ENCODE data around the gene UNC13C.

The UNC13C gene

DNA sequence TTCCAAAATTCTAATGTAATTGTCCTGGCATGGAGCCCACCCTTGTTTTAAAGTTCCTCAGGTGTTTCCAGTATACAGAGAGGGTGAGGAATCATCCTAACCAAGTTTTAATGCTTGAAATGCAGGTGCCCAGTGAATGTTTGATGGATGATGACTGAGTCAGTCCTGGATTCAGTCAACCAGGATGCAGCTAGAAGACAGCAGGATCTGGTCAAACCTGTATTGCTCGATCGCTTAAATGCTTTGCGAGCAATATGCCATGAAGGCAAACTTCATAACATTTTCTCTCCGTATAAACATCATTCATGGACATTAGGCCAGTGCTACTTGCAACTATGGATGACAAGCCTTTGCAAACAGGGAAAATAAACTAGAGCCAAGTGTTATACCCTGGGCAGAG, 627.3 kb downstream of the UNC13C start:
- H4K20me1 ChIP-seq (ENCODE audit: control insufficient read depth, insufficient read depth, low read depth, low read length): no peaks in the 10 kb centered on the region
- H3F3A ChIP-seq (ENCODE audit: control insufficient read depth, insufficient read depth): no peaks in the 10 kb centered on the region
- no peaks in the 10 kb centered on the region; the same call in 1 of the 2 replicates for H3K9me2 ChIP-seq (replicated peaks; ENCODE audit: control insufficient read depth, low read length)
- no peaks in the 10 kb centered on the region for H3K9me3 ChIP-seq (ENCODE audit: control insufficient read depth, insufficient read depth, low read length)
- no peak for TF ChIP-seq EZH2phosphoT487 (IDR thresholded peaks at IDR 0.05; ENCODE audit: borderline replicate concordance, low read length)
- TF ChIP-seq, protein P1, sequence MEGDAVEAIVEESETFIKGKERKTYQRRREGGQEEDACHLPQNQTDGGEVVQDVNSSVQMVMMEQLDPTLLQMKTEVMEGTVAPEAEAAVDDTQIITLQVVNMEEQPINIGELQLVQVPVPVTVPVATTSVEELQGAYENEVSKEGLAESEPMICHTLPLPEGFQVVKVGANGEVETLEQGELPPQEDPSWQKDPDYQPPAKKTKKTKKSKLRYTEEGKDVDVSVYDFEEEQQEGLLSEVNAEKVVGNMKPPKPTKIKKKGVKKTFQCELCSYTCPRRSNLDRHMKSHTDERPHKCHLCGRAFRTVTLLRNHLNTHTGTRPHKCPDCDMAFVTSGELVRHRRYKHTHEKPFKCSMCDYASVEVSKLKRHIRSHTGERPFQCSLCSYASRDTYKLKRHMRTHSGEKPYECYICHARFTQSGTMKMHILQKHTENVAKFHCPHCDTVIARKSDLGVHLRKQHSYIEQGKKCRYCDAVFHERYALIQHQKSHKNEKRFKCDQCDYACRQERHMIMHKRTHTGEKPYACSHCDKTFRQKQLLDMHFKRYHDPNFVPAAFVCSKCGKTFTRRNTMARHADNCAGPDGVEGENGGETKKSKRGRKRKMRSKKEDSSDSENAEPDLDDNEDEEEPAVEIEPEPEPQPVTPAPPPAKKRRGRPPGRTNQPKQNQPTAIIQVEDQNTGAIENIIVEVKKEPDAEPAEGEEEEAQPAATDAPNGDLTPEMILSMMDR (IDR thresholded peaks at IDR 0.05; ENCODE audit: low read depth, low read length, poor library complexity, severe bottlenecking): no peak
- H3K27ac ChIP-seq (ENCODE audit: low read depth, low read length): no peak overlapping the region
- H3K79me2 ChIP-seq (ENCODE audit: control insufficient read depth, low read length): no peaks in the 10 kb centered on the region
- H3K4me2 ChIP-seq (ENCODE audit: low read length): no peak overlapping the region
- H3K4me1 ChIP-seq (ENCODE audit: control insufficient read depth, low read length): no peaks in the 10 kb centered on the region
- H3K4me3 ChIP-seq (ENCODE audit: low read length): no peak overlapping the region
- H3K36me3 ChIP-seq (ENCODE audit: control insufficient read depth, low read length): no peaks in the 10 kb centered on the region
- no peaks in the 10 kb centered on the region for H3K27me3 ChIP-seq (ENCODE audit: control insufficient read depth, low read length)

DNA sequence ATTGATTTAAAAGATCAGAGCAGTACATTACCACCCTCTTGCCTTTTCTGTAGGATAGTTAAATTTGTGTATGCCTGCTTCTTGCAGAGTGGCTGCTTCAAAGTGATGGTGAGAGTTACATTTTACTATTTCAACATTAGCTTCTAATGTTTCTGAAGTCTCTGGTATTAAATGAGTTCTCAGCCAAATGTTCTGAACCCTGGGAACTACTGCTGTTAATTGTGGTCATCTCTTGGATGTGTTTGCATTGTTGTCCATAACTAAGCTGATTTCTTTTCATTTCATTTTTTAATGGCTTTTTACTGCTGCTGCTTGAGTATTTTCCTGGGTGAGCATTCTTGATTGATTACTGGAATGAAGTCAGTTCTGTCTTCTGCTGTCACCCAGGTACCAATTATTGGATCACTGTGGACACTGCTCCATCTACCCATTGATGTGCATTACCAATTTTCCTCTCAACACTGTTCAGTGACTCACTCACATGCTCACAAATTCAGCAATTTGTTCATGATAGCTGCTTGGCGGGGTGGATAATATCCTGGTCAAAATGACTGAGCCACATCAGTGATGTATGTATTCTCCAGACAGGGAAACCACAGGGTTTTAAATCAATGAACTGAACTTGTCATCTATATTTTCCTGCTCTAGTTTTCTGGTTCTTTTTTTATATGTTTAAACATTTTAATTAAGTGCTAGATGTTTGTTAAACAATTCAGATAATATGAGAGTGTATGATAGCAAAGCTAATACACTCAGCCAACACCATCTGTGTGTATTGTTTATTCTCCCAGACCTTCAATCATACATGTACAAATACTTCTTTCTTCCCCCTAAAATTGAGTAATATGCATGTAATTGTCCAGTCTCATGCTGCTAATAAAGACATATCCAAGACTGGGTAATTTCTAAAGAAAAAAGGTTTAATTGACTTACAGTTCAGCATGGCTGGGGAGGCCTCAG, 630.9 kb downstream of the UNC13C start:
- Histone ChIP-seq H3K27ac (ENCODE audit: low read depth, low read length) (no peak overlapping the region), H3F3A (ENCODE audit: control insufficient read depth, insufficient read depth) (no peaks in the 10 kb centered on the region), H3K9me2 (replicated peaks; ENCODE audit: control insufficient read depth, low read length) (no peaks in the 10 kb centered on the region; the same call in 1 of the 2 replicates), H3K4me2 (ENCODE audit: low read length) (no peak overlapping the region), H3K4me1 (ENCODE audit: control insufficient read depth, low read length) (no peaks in the 10 kb centered on the region), H3K79me2 (ENCODE audit: control insufficient read depth, low read length) (no peaks in the 10 kb centered on the region), H3K36me3 (ENCODE audit: control insufficient read depth, low read length) (no peaks in the 10 kb centered on the region), H3K27me3 (ENCODE audit: control insufficient read depth, low read length) (no peaks in the 10 kb centered on the region), H3K4me3 (ENCODE audit: low read length) (no peak overlapping the region), H4K20me1 (ENCODE audit: control insufficient read depth, insufficient read depth, low read depth, low read length) (no peaks in the 10 kb centered on the region), H3K9me3 (ENCODE audit: control insufficient read depth, insufficient read depth, low read length) (no peaks in the 10 kb centered on the region)
- TF ChIP-seq, protein P1 (IDR thresholded peaks at IDR 0.05; ENCODE audit: low read depth, low read length, poor library complexity, severe bottlenecking): no peak
- TF ChIP-seq EZH2phosphoT487 (IDR thresholded peaks at IDR 0.05; ENCODE audit: borderline replicate concordance, low read length): no peak

DNA sequence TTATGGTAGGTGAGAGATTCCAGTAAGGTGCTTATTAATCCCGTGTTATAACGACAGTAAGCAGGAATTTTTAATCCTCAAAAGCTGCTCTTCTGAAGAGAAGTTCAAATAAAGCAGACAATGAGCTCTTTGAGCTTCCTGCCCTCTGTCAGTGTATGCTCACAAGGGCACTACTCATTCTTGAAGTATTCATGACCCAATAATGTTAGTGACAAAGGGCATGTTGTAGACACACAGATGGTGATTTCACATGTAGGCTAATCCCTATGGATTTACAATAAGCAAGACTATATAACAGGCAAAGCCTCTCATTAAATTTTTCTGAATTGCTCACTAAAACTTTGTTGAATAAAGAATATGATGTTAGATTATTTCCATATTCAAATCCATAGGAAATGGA, 639.9 kb downstream of the UNC13C start:
- TF ChIP-seq EZH2phosphoT487 (IDR thresholded peaks at IDR 0.05; ENCODE audit: borderline replicate concordance, low read length): no peak
- TF ChIP-seq, protein P1 (IDR thresholded peaks at IDR 0.05; ENCODE audit: low read depth, low read length, poor library complexity, severe bottlenecking): no peak
- H3K27me3 ChIP-seq (ENCODE audit: control insufficient read depth, low read length): no peaks in the 10 kb centered on the region
- no peak overlapping the region for H3K27ac ChIP-seq (ENCODE audit: low read depth, low read length)
- H3K9me2 ChIP-seq (replicated peaks; ENCODE audit: control insufficient read depth, low read length): no peaks in the 10 kb centered on the region
- H3K4me2 ChIP-seq (ENCODE audit: low read length): no peak overlapping the region
- H3K36me3 ChIP-seq (ENCODE audit: control insufficient read depth, low read length): no peaks in the 10 kb centered on the region
- H3F3A ChIP-seq (ENCODE audit: control insufficient read depth, insufficient read depth): no peaks in the 10 kb centered on the region
- no peaks in the 10 kb centered on the region for H3K79me2 ChIP-seq (ENCODE audit: control insufficient read depth, low read length)
- H3K4me3 ChIP-seq (ENCODE audit: low read length): no peak overlapping the region
- H3K9me3 ChIP-seq (ENCODE audit: control insufficient read depth, insufficient read depth, low read length): no peaks in the 10 kb centered on the region
- H3K4me1 ChIP-seq (ENCODE audit: control insufficient read depth, low read length): no peaks in the 10 kb centered on the region
- no peaks in the 10 kb centered on the region for H4K20me1 ChIP-seq (ENCODE audit: control insufficient read depth, insufficient read depth, low read depth, low read length)
